AG09309 (cell line): ENCODE data around the gene NUDT22.

Experiments used
- DNase-seq: peaks from one replicate; pipeline ENCODE4 v3.0.0-alpha.2; 2010; ENCODE audit warnings: low read depth
- H3K4me3 ChIP-seq: 2 replicates; pipeline ENCODE4 v1.5.1; 2011; ENCODE audit warnings: mild to moderate bottlenecking, low read depth, low read length, moderate library complexity; ENCODE audit not compliant: control insufficient read depth
- TF ChIP-seq, protein P1 (sequence below): IDR thresholded peaks from 2 replicates; pipeline ENCODE4 v1.5.1; 2011; ENCODE audit warnings: mild to moderate bottlenecking, low read depth, low read length, inconsistent platforms; ENCODE audit not compliant: insufficient read depth, control insufficient read depth; ENCODE audit errors: missing control alignments

The NUDT22 gene, protein sequence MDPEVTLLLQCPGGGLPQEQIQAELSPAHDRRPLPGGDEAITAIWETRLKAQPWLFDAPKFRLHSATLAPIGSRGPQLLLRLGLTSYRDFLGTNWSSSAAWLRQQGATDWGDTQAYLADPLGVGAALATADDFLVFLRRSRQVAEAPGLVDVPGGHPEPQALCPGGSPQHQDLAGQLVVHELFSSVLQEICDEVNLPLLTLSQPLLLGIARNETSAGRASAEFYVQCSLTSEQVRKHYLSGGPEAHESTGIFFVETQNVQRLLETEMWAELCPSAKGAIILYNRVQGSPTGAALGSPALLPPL

DNA sequence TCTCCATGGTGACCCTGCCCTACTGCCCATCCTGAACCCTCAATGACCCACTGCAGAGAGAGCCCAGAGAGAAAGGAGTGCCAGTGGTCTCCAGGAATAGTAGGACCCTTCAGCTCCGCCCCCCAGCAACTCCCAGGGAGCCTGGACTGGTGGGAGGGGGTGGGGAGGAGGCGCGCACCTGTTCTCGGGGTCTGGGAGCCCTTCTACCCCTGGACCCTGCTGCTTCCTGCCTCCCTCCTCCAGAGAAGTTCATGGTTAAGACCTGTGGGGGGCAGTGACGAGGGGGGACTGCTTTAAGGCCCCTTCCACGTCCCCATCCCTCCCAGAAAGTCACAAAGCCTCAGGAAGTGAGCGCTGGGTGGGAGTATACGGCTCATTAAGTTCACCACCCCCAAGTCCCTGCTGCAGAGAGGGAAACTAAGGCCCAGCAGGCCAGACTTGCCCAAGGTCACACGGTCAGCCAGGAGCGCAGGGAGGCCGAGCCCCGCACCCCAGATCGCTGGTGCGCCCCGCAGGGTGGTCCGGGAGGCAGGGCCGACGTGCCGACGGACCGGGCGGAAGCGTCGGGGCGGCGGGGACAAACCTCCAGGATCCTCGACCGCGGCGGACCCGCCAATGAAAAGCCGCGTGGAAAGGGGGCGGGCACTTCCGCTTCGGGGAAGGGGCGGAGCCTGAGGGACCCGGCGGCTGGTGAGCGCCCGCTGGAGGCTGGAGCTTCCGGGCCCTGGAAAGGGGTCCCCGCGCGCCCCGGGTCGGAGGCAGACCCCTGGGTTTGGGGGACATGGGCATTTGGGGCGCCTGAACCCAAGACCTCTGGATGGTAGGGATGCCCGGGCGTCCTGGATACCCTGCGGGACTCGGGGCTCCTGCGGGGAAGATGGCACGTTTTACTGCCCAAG lies at the start of gene NUDT22, which contains the start of gene TRPT1:
Gene NUDT22 (plus strand): TSS at position 667 of the 899 bp plus-strand sequence. CDS start 379 bp downstream, outside the sequence.
Gene TRPT1 (minus strand): TSS at position 579 of the 899 bp plus-strand sequence. CDS start 326 bp downstream, at position 253.
- DNase-seq, result no peak
- peak within 1 kb of the TSS; percentile 87 for H3K4me3 ChIP-seq
- TF ChIP-seq, protein P1, sequence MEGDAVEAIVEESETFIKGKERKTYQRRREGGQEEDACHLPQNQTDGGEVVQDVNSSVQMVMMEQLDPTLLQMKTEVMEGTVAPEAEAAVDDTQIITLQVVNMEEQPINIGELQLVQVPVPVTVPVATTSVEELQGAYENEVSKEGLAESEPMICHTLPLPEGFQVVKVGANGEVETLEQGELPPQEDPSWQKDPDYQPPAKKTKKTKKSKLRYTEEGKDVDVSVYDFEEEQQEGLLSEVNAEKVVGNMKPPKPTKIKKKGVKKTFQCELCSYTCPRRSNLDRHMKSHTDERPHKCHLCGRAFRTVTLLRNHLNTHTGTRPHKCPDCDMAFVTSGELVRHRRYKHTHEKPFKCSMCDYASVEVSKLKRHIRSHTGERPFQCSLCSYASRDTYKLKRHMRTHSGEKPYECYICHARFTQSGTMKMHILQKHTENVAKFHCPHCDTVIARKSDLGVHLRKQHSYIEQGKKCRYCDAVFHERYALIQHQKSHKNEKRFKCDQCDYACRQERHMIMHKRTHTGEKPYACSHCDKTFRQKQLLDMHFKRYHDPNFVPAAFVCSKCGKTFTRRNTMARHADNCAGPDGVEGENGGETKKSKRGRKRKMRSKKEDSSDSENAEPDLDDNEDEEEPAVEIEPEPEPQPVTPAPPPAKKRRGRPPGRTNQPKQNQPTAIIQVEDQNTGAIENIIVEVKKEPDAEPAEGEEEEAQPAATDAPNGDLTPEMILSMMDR, result peak; percentile 38

DNA sequence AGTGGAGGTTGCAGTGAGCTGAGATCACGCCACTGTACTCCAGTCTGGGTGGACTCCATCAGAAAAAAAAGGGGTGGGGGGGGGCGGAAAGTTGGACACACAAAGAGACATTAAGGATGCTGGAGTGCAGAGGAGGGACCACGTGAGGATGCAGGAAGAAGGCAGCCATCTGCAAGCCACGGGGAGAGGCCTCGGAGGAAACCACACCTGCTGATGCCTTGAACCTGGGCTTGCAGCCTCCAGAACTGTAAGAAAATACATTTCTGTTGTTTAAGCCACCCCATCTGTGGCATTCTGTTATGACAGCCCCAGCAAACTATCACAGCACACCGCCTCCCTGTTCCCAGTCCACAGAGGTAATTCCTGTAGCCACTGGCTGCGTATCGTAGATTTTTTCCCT lies 49.3 kb upstream of the NUDT22 start:
- TF ChIP-seq, protein P1, result no peak
- no peak overlapping the region for H3K4me3 ChIP-seq
- no peak for DNase-seq

DNA sequence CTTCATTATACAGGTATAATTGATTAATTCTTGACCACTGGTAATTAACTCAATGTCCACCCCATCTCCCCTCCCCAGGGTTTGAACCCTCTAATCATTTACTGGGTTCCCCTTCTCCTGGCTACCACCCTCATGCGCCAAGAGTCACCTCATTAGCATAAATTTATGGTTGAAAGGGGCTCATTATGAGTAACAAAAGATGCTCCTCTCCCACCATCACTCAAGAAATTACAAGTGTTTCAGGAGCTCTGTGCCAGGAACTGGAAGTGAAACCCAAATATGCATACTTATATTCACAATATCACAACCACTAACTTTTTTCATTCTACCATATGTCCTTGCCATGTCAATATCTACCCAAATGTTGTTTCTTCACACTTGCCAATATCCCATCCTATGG lies 47.9 kb upstream of the NUDT22 start:
- no peak overlapping the region for H3K4me3 ChIP-seq
- TF ChIP-seq, protein P1, result no peak
- DNase-seq, result no peak

DNA sequence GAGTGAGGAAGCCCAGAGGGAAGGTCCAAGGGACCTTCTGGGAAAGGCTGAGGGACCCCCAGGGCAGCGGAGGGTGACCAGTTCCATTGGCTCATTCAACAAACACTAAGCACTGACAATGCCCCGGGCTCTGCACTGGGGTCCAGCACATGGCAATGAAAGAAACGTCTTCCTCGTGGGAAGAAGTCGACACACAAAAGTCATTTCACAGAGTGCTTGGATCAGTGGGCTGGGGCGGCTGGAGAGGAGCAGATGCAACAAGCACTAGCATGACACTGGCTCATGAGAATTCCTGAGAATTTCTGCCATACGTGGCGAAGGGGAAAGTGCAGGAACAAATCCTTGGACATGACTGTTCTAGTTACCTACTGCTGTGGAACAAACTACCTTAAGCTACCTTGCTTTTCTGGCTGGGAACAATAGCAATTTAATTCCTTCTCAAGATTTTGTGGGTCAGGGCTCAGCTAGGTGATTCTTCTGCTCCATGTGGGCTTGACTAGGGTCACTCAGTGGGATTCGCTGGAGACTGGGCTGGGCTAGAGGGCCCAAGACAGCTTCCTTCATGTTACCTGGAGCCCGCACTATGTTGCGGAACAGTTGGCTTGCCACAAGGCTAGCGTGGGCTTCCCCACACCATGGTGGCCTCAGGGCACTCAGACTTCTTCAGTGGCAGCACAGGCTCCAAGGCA lies 47.0 kb upstream of the NUDT22 start:
- no peak for DNase-seq
- TF ChIP-seq, protein P1, result no peak
- H3K4me3 ChIP-seq, result no peak overlapping the region

DNA sequence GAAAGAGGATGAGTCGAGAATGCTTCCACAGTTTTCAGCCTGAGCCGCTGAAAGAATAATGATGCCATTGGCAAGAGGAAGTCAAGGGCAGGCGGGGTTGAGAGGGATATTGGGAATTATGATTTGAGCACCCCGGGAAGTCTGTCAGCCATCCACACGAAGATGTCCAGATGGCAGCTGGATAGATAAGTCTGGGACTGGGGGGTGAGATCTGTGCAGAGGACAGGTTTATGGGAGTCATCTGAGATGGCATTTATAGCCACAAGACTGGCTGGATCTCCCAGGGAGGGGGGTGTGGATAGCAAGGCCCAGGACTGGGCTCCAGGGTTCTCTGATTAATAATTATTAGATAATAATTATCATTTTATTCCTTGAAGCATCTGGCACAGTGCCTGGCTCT lies 45.2 kb upstream of the NUDT22 start:
- H3K4me3 ChIP-seq, result no peak overlapping the region
- TF ChIP-seq, protein P1, result no peak
- no peak for DNase-seq
